Keratinocyte (primary cell): ENCODE data around the gene KCNC2.

Experiments
- CTCF ChIP-seq, 3 experiments: IDR thresholded peaks in 1 of 3; conservative IDR thresholded peaks in 1 of 3; optimal IDR thresholded peaks in 1 of 3; 2 replicates in 2 of 3; 3 replicates in 1 of 3; pipeline versions ENCODE3 to v1.5.1; 2011; ENCODE audit warnings: low read length in 3 of 3, mild to moderate bottlenecking in 3 of 3, moderate library complexity in 2 of 3, control low read depth in 1 of 3, inconsistent platforms in 1 of 3; ENCODE audit not compliant: insufficient read depth in 2 of 3; ENCODE audit errors: extremely low read depth in 1 of 3
- EZH2 ChIP-seq: IDR thresholded peaks from one replicate; pipeline ENCODE4 v1.6.1; 2012; ENCODE audit warnings: inconsistent platforms, mild to moderate bottlenecking, low read length, moderate library complexity

- TF ChIP-seq EZH2 (no peak), CTCF (optimal IDR thresholded peaks at IDR 0.05 in 1 of 3, IDR thresholded peaks at IDR 0.05 in 1 of 3, conservative IDR thresholded peaks at IDR 0.05 in 1 of 3; ENCODE audit: extremely low read depth in 1 of 3, insufficient read depth in 2 of 3, low read length in 3 of 3) (no peak)
These were observed 144.2 kb downstream of the KCNC2 start for GRCh38 chr12:75065482-75065881.
